HG03460 (cell line): ENCODE results near the gene SPAG16.
"Not testable (repeated sequence)": the region's sequence is repeated elsewhere in the genome, so short reads cannot be mapped to it uniquely, and the experiment has no call there.

Experiments used
- ATAC-seq: cut with Tn5 transposase; IDR thresholded peaks from one replicate; pipeline ENCODE4 v1.9.1; 2021; ENCODE audit not compliant: unreplicated experiment

The SPAG16 gene

GRCh38 chr2:213407027-213407426, 122.8 kb downstream of the SPAG16 start:
- not testable (repeated sequence) for ATAC-seq

GRCh38 chr2:213408426-213409070, 124.3 kb downstream of the SPAG16 start:
- not testable (repeated sequence) for ATAC-seq

GRCh38 chr2:213410687-213411086, 126.4 kb downstream of the SPAG16 start:
- not testable (repeated sequence) for ATAC-seq

GRCh38 chr2:213411582-213412289, 127.5 kb downstream of the SPAG16 start:
- ATAC-seq = no peak

- no peak for ATAC-seq
These were observed 130.8 kb downstream of the SPAG16 start for GRCh38 chr2:213415093-213415492.

GRCh38 chr2:213416832-213417231, 132.6 kb downstream of the SPAG16 start:
- ATAC-seq = no peak

- no peak for ATAC-seq
These were observed 135.7 kb downstream of the SPAG16 start for GRCh38 chr2:213419980-213420379.

GRCh38 chr2:213420828-213421385, 136.6 kb downstream of the SPAG16 start:
- no peak for ATAC-seq

- no peak for ATAC-seq
These were observed 137.9 kb downstream of the SPAG16 start for GRCh38 chr2:213422211-213422610.

- no peak for ATAC-seq
These were observed 141.4 kb downstream of the SPAG16 start for GRCh38 chr2:213425618-213426017.

GRCh38 chr2:213429516-213429915, 145.3 kb downstream of the SPAG16 start:
- ATAC-seq = no peak

- no peak for ATAC-seq
These were observed 159.7 kb downstream of the SPAG16 start for GRCh38 chr2:213443921-213444320.

- ATAC-seq = no peak
These were observed 167.4 kb downstream of the SPAG16 start for GRCh38 chr2:213451542-213452239.

GRCh38 chr2:213455316-213456008, 171.2 kb downstream of the SPAG16 start:
- no peak for ATAC-seq

GRCh38 chr2:213475433-213475832, 191.2 kb downstream of the SPAG16 start:
- ATAC-seq = no peak

GRCh38 chr2:213476641-213477040, 192.4 kb downstream of the SPAG16 start:
- no peak for ATAC-seq

- ATAC-seq = no peak
These were observed 205.8 kb downstream of the SPAG16 start for GRCh38 chr2:213490087-213490486.

- no peak for ATAC-seq
These were observed 207.1 kb downstream of the SPAG16 start for GRCh38 chr2:213491376-213491775.

- no peak for ATAC-seq
These were observed 212.0 kb downstream of the SPAG16 start for GRCh38 chr2:213496226-213496625.

- no peak for ATAC-seq
These were observed 216.6 kb downstream of the SPAG16 start for GRCh38 chr2:213500881-213501280.

- no peak for ATAC-seq
These were observed 239.9 kb downstream of the SPAG16 start for GRCh38 chr2:213524164-213524563.
